Heart left ventricle (tissue), 16 donors: ENCODE results near the gene EIF4E3. TPM values are rescaled to one million over a fixed set of nuclear protein-coding genes. Genes with fewer than 3 reads are reported as not detected.

ENCODE experiments used
- ATAC-seq, 4 donors: fragments of 200-7000 bp; cut with Tn5 transposase; one replicate each; pipeline ENCODE4 v1.9.1; 2020 to 2022; ENCODE audit warnings: moderate library complexity in 4 of 4, mild to moderate bottlenecking in 3 of 4, moderate number of reproducible peaks in 1 of 4
- DNase-seq, 5 donors: peaks; one replicate each; pipeline ENCODE4 v3.0.0-alpha.2; 2020
- H3K27ac ChIP-seq, 12 donors: fragments of 200-600 bp; sonication (generic) in 4 of 12; one replicate each; pipeline versions ENCODE4 v1.5.0 to v1.8.0; 2016 to 2022; ENCODE audit warnings: mild to moderate bottlenecking in 2 of 12
- H3K27me3 ChIP-seq, 9 donors: fragments of 200-600 bp; sonication (generic) in 2 of 9; one replicate each; pipeline versions ENCODE4 v1.5.1 to v1.8.0; 2016 to 2022; ENCODE audit warnings: mild to moderate bottlenecking in 3 of 9
- H3K36me3 ChIP-seq, 9 donors: fragments of 200-600 bp; sonication (generic) in 2 of 9; one replicate each; pipeline versions ENCODE4 v1.5.0 to v1.8.0; 2018 to 2022; ENCODE audit warnings: mild to moderate bottlenecking in 2 of 9
- H3K4me1 ChIP-seq, 12 donors: fragments of 200-600 bp; sonication (generic) in 4 of 12; one replicate each; pipeline versions ENCODE4 v1.5.0 to v1.8.0; 2016 to 2022; ENCODE audit warnings: mild to moderate bottlenecking in 3 of 12
- H3K4me3 ChIP-seq, 12 donors: fragments of 200-600 bp; sonication (generic) in 4 of 12; one replicate each; pipeline versions ENCODE4 v1.5.0 to v1.8.0; 2017 to 2022; ENCODE audit warnings: mild to moderate bottlenecking in 9 of 12, moderate library complexity in 4 of 12
- H3K9me3 ChIP-seq, 12 donors: fragments of 200-600 bp; sonication (generic) in 4 of 12; one replicate each; pipeline versions ENCODE4 v1.5.0 to v1.8.0; 2016 to 2022; ENCODE audit warnings: mild to moderate bottlenecking in 1 of 12
- POLR2A ChIP-seq, 2 donors: fragments of 450-650 bp; IDR thresholded peaks; one replicate each; pipeline ENCODE4 v1.6.1; 2017; ENCODE audit warnings: antibody characterized with exemption in 2 of 2, mild to moderate bottlenecking in 2 of 2, moderate library complexity in 2 of 2
- WGBS, 4 donors: extraction: QIAGEN DNeasy Blood & Tissue Kit in 2 of 4; methylation state at CpG; one replicate each; pipeline versions ENCODE4 v1.1.5 to v1.1.7; 2013 to 2018; 5-methylcytosine and 5-hydroxymethylcytosine counted together
- intact Hi-C, 10 donors: fragments of 100-400 bp; cut with DNase I; formaldehyde crosslinking; loops; one replicate each; pipeline versions ENCODE4 v1.11.1 to v1.14.2; 2022
- polyA plus RNA-seq, 2 donors: library from polyadenylated mRNA; stranded (reverse); fragments of 200-250 nt; gene quantifications; one replicate each; pipeline ENCODE4 v1.2.3, GENCODE V29; 2013
- total RNA-seq, 9 donors: library from RNA; depleted of rRNA in 2 of 9; stranded (reverse); fragments of >200 nt in 2 of 9; fragmentation: NEBNext Ultra II Directional in 3 of 9; extraction: Animal tissue kit (Norgen Biotek cat#: 25700) in 3 of 9; gene quantifications; one replicate each; pipeline versions ENCODE4 v1.1.0 to v1.2.4, GENCODE V29; 2016 to 2023
- TF ChIP-seq, protein P1 (sequence below), 12 donors: fragments of 200-600 bp; sonication (generic) in 4 of 12; IDR thresholded peaks; one replicate each; pipeline versions ENCODE4 v1.5.0 to v1.8.0; 2018 to 2022; ENCODE audit warnings: antibody characterized with exemption in 12 of 12, mild to moderate bottlenecking in 5 of 12
- donor health status: ischemic (EF 13 %, LVEDD 7.1; RV severe dilation, severe dysfunction).
- donor health status: healthy with polysubstance abuse.
- donor health status: DM: no; HTN: yes; CAD: no.
- donor health status: DM: no; HTN: no; CAD: no.
- donor health status: ischemic (EF 25% LVEDD 6.9; RV normal size, moderate dysfunction).
- donor health status: ischemic (EF 25% LVEDD 5.7; RV mildly dilated, moderate dysfunction).
- donor health status: healthy.
- donor health status: DM: yes; HTN: yes; CAD: no.
- donor health status: ischemic (EF 35%, LVEDD 5.7; RV mildly dilated, moderate dysfunction).
- donor health status: nonischemic (EF 11% LVEDD 7.7; RV severe dilation, severe dysfunction).
- donor health status: DM: yes; HTN: yes; CAD: no.
- donor health status: PGD.
- donor health status: ischemic (EF 29% LVEDD 5.4; RV normal size, mild dysfunction).
- donor health status: nonischemic (EF 23%, LVEDD 6.1; RV moderate dilation, normal function).

Gene EIF4E3
- total and polyA plus RNA-seq, 11 donors, result 18.4 to 53.0 (median 45.4) TPM

DNA sequence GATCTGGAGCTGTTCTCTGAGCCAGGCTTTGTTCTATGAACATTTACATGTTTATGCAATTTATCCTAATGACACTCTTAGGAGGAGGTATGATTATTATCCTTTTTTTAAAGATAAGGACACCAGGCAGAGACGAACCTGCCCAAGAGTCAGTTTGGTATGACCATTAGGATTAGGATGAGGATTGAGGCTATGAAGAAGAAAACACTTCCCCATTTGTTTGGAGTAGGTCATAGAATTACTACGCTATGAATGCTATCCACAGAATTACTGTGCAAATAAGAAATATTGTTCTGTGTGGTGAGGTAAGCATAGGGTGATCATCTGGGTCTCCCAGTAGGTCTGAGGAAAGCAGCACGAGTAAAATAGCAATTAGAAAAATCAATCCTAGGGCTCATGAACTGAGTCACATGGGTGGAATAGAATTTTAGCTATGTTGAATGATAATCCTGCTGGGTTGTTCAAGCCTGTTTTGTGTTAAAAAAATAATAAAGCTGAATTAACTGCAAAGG is 23.9 kb downstream of the EIF4E3 start:
- ATAC-seq (no peak), DNase-seq (no peak)
- TF ChIP-seq POLR2A (IDR thresholded peaks at IDR 0.05), result no peak
- TF ChIP-seq, protein P1, sequence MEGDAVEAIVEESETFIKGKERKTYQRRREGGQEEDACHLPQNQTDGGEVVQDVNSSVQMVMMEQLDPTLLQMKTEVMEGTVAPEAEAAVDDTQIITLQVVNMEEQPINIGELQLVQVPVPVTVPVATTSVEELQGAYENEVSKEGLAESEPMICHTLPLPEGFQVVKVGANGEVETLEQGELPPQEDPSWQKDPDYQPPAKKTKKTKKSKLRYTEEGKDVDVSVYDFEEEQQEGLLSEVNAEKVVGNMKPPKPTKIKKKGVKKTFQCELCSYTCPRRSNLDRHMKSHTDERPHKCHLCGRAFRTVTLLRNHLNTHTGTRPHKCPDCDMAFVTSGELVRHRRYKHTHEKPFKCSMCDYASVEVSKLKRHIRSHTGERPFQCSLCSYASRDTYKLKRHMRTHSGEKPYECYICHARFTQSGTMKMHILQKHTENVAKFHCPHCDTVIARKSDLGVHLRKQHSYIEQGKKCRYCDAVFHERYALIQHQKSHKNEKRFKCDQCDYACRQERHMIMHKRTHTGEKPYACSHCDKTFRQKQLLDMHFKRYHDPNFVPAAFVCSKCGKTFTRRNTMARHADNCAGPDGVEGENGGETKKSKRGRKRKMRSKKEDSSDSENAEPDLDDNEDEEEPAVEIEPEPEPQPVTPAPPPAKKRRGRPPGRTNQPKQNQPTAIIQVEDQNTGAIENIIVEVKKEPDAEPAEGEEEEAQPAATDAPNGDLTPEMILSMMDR (IDR thresholded peaks at IDR 0.05), result no peak
- Histone ChIP-seq H3K36me3 (peaks cover 0 to 25% (median 8%) of the 10 kb centered on the region in 9 donors), H3K4me1 (peaks cover 0 to 42% (median 7%) of the 10 kb centered on the region in 12 donors), H3K9me3 (no peaks in the 10 kb centered on the region), H3K4me3 (no peak overlapping the region), H3K27me3 (no peaks in the 10 kb centered on the region), H3K27ac (no peak overlapping the region)
- intact Hi-C loops, result no loop called here
- WGBS, 4 donors, result 88 to 90% (median 89%) methylated on average over 3 of the region's 3 CpGs

DNA sequence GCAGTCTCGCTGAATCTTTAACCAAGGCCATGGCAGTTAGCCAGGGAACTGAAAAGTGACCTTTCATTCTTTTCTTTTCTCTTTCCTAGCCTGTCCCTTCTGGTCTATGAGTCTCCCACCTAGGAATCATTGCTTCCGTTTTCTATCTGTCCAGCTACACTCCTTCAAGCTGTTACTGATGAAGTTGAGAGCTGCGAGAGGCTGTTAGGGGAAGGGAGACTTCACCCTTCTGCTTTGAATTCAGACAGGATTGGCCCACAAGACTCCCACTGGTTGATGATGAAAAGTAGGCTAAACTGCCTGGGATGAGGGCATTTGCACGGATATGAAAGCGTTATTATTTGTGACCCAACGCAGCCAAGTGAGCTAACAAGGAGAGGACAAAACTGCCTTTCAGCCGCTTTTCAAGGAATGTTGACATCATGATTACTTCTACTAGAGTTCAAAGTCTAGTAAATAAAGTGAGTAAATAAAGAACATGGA is 30.2 kb downstream of the EIF4E3 start:
- TF ChIP-seq, protein P1 (IDR thresholded peaks at IDR 0.05), result no peak
- Histone ChIP-seq H3K27ac (peak overlapping the region in 2 of 12 donors; percentile 12 to 13), H3K36me3 (peaks cover 0 to 35% (median 8%) of the 10 kb centered on the region in 9 donors), H3K4me1 (peaks cover 0 to 30% (median 11%) of the 10 kb centered on the region in 12 donors), H3K9me3 (no peaks in the 10 kb centered on the region), H3K4me3 (no peak overlapping the region), H3K27me3 (no peaks in the 10 kb centered on the region)
- intact Hi-C loops, result no loop called here
- DNase-seq, result no peak
- peak in 2 of 4 donors; percentile 20 to 22 for ATAC-seq
- WGBS, 4 donors, result 74 to 86% (median 78%) methylated on average over 7 of the region's 7 CpGs

DNA sequence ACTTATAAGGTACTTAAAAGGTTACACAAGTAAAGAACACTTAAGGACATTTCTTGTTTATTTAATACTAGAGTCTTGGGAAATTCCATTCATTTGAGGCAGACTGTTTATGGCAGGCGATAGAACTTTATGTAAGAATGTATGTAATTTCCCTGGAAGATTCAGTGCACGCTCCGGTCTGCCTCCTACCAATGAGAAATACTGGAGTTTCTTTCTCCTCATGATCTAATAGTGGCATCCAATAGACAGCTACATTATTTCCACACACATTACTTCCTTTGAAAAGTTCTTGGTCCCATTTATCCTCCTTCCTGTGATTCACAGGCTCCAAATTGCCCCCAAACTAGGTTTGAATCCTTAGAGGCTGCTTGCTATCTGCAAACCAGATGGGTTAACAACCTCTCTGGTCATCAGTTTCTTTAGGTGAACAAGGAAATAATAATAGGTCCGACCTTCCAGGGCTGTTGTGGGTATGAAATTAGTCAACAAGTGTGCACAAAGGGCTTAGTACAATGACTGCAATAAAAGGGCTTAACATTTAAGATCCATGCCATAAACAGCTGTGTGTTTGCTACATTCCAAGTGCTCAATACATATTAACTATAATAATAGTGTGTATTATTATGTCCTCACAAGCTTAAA is 30.7 kb downstream of the EIF4E3 start:
- WGBS, 4 donors, result 74 to 86% (median 81%) methylated on average over 4 of the region's 4 CpGs
- DNase-seq (no peak), ATAC-seq (no peak)
- Histone ChIP-seq H3K4me1 (peaks cover 0 to 35% (median 14%) of the 10 kb centered on the region in 12 donors), H3K4me3 (no peak overlapping the region), H3K27ac (peak overlapping the region in 2 of 12 donors; percentile 12 to 13), H3K36me3 (peaks cover 0 to 40% (median 8%) of the 10 kb centered on the region in 9 donors), H3K27me3 (no peaks in the 10 kb centered on the region), H3K9me3 (no peaks in the 10 kb centered on the region)
- intact Hi-C loops, result no loop called here
- no peak for TF ChIP-seq POLR2A (IDR thresholded peaks at IDR 0.05)
- TF ChIP-seq, protein P1 (IDR thresholded peaks at IDR 0.05), result no peak

DNA sequence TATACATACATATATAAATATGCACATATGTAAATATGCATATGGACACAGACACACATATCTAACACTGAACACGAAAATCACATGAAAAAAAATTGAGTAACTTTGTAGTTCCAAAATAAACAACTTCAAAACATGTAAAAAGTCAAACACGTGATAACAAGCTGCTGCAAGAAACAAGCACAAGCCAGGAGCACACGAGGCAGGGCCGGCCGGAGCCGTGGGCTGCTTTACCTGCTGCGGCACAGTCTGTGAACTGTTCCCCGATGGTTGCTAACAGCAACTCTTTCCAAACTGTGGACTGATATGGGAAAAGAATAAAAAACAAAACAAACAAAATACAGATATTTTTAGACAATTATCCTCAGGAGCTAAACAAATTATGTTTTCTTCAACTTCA is 31.6 kb downstream of the EIF4E3 start:
- ATAC-seq (no peak), DNase-seq (no peak)
- H3K27me3 ChIP-seq, result no peaks in the 10 kb centered on the region
- H3K4me3 ChIP-seq, result no peak overlapping the region
- intact Hi-C loops, result no loop called here
- peaks cover 0 to 35% (median 14%) of the 10 kb centered on the region in 12 donors for H3K4me1 ChIP-seq
- H3K27ac ChIP-seq, result peak overlapping the region in 1 of 12 donors; percentile 12
- H3K36me3 ChIP-seq, result peaks cover 0 to 43% (median 10%) of the 10 kb centered on the region in 9 donors
- no peak for TF ChIP-seq POLR2A (IDR thresholded peaks at IDR 0.05)
- TF ChIP-seq, protein P1 (IDR thresholded peaks at IDR 0.05), result no peak
- 65 to 85% (median 76%) methylated on average over 8 of the region's 8 CpGs for WGBS, 4 donors
- no peaks in the 10 kb centered on the region for H3K9me3 ChIP-seq
